Endothelial cell of umbilical vein (primary cell): ENCODE data around the gene TLN1.

ENCODE experiments used
- CTCF ChIP-seq, 2 donors: IDR thresholded peaks; 1 replicate in 1 of 2; 2 replicates in 1 of 2; pipeline ENCODE4 v1.5.1; 2011; ENCODE audit warnings: low read length in 2 of 2, mild to moderate bottlenecking in 2 of 2, moderate library complexity in 2 of 2, control low read depth in 1 of 2, inconsistent platforms in 1 of 2, low read depth in 1 of 2; ENCODE audit not compliant: insufficient read depth in 1 of 2; ENCODE audit errors: extremely low read depth in 1 of 2
- EZH2 ChIP-seq: IDR thresholded peaks from 2 replicates; pipeline ENCODE4 v1.6.1; 2012; ENCODE audit warnings: borderline replicate concordance, low read depth, mild to moderate bottlenecking, moderate library complexity, low read length, inconsistent platforms; ENCODE audit not compliant: severe bottlenecking
- FOS ChIP-seq: IDR thresholded peaks from 2 replicates; pipeline ENCODE4 v1.6.1; 2011; ENCODE audit warnings: mild to moderate bottlenecking, low read length, moderate library complexity, borderline replicate concordance; ENCODE audit not compliant: insufficient read depth
- MAX ChIP-seq: IDR thresholded peaks from 2 replicates; pipeline ENCODE4 v1.6.1; 2011; ENCODE audit not compliant: insufficient read depth, insufficient read length
- MYC ChIP-seq: IDR thresholded peaks from one replicate; pipeline ENCODE4 v1.6.1; 2011; ENCODE audit warnings: mild to moderate bottlenecking, low read depth, low read length
- POLR2A ChIP-seq: IDR thresholded peaks from 2 replicates; pipeline ENCODE4 v1.6.1; 2012; ENCODE audit warnings: low read depth, mild to moderate bottlenecking, control low read depth, low read length
- POLR2AphosphoS5 ChIP-seq: IDR thresholded peaks from 2 replicates; pipeline ENCODE4 v1.6.1; 2012; ENCODE audit warnings: low read depth, mild to moderate bottlenecking, control low read depth, low read length, moderate library complexity; ENCODE audit not compliant: insufficient read depth

GRCh38 chr9:35708146-35708545 is 23.8 kb downstream of the TLN1 start:
- TF ChIP-seq CTCF (IDR thresholded peaks at IDR 0.05; ENCODE audit: extremely low read depth in 1 of 2, insufficient read depth in 1 of 2, low read depth in 1 of 2, low read length in 2 of 2), result no peak
- TF ChIP-seq POLR2A, result no peak
- TF ChIP-seq MYC, result no peak
- no peak for TF ChIP-seq POLR2AphosphoS5
- no peak for TF ChIP-seq FOS
- TF ChIP-seq EZH2, result no peak
- TF ChIP-seq MAX, result no peak
